ENCODE data around the gene MOK. TPM values are rescaled to one million over a fixed set of nuclear protein-coding genes. Genes with fewer than 3 reads are reported as not detected.

MOK gene
- total RNA-seq, 2 experiments from 2014 or later = 6.2 to 6.6 TPM

- Mint-ChIP-seq H3K4me3 (no peak overlapping the region), H3K27ac (no peak overlapping the region), H3K9me3 (no peaks in the 10 kb centered on the region), H3K36me3 (ENCODE audit: low read depth) (no peaks in the 10 kb centered on the region), H3K4me1 (ENCODE audit: low read depth) (no peaks in the 10 kb centered on the region), H3K27me3 (no peaks in the 10 kb centered on the region)
- TF ChIP-seq CTCF (IDR thresholded peaks at IDR 0.05) = no peak
- DNase-seq (no peak), ATAC-seq (no peak)
- POLR2A ChIA-PET = no interaction called here
- intact Hi-C loops (cut with micrococcal nuclease) = no loop called here
- CTCF ChIA-PET = interaction anchor here (0.6 to 1.4 kb wide), 2 partner anchors 13 to 35 kb away, joined by 4 to 5 read pairs; no protein-coding TSS in a partner anchor
Observed at GRCh38 chr14:102279282-102279681, 25.7 kb downstream of the MOK start.

GRCh38 chr14:102278631-102278935, 26.4 kb downstream of the MOK start:
- H3K27ac Mint-ChIP-seq = no peak overlapping the region
- H3K9me3 Mint-ChIP-seq = no peaks in the 10 kb centered on the region
- intact Hi-C loops (cut with micrococcal nuclease) = no loop called here
- H3K27me3 Mint-ChIP-seq = no peaks in the 10 kb centered on the region
- ATAC-seq (no peak), DNase-seq (no peak)
- CTCF ChIA-PET = interaction anchor here (1.4 kb wide), 1 partner anchor 36 kb away, joined by 4 read pairs; no protein-coding TSS in a partner anchor
- H3K36me3 Mint-ChIP-seq (ENCODE audit: low read depth) = no peaks in the 10 kb centered on the region
- POLR2A ChIA-PET = no interaction called here
- H3K4me3 Mint-ChIP-seq = no peak overlapping the region
- TF ChIP-seq CTCF (IDR thresholded peaks at IDR 0.05) = no peak
- H3K4me1 Mint-ChIP-seq (ENCODE audit: low read depth) = no peaks in the 10 kb centered on the region

- H3K27ac Mint-ChIP-seq = no peak overlapping the region
- no peaks in the 10 kb centered on the region for H3K27me3 Mint-ChIP-seq
- intact Hi-C loops (cut with micrococcal nuclease) = no loop called here
- CTCF ChIA-PET = interaction anchor here (1.4 kb wide), 1 partner anchor 36 kb away, joined by 4 read pairs; no protein-coding TSS in a partner anchor
- ATAC-seq = no peak
- no peaks in the 10 kb centered on the region for H3K36me3 Mint-ChIP-seq (ENCODE audit: low read depth)
- H3K4me1 Mint-ChIP-seq (ENCODE audit: low read depth) = no peaks in the 10 kb centered on the region
- no peak for DNase-seq
- POLR2A ChIA-PET = no interaction called here
- no peak overlapping the region for H3K4me3 Mint-ChIP-seq
- TF ChIP-seq CTCF (IDR thresholded peaks at IDR 0.05) = no peak
- H3K9me3 Mint-ChIP-seq = no peaks in the 10 kb centered on the region
Observed at GRCh38 chr14:102277874-102278630, 26.9 kb downstream of the MOK start.

- DNase-seq (no peak), ATAC-seq (no peak)
- H3K27me3 Mint-ChIP-seq = no peaks in the 10 kb centered on the region
- ChIA-PET CTCF (interaction anchor here (1.0 kb wide), 1 partner anchor 33 kb away, joined by 3 read pairs; no protein-coding TSS in a partner anchor), POLR2A (no interaction called here)
- H3K36me3 Mint-ChIP-seq (ENCODE audit: low read depth) = no peaks in the 10 kb centered on the region
- intact Hi-C loops (cut with micrococcal nuclease) = no loop called here
- no peak for TF ChIP-seq CTCF (IDR thresholded peaks at IDR 0.05)
- no peak overlapping the region for H3K27ac Mint-ChIP-seq
- H3K4me1 Mint-ChIP-seq (ENCODE audit: low read depth) = no peaks in the 10 kb centered on the region
- H3K4me3 Mint-ChIP-seq = no peak overlapping the region
- H3K9me3 Mint-ChIP-seq = no peaks in the 10 kb centered on the region
Observed at GRCh38 chr14:102275866-102276265, 29.1 kb downstream of the MOK start.

GRCh38 chr14:102272392-102272791, 32.6 kb downstream of the MOK start:
- Mint-ChIP-seq H3K27ac (no peak overlapping the region), H3K27me3 (no peaks in the 10 kb centered on the region), H3K36me3 (ENCODE audit: low read depth) (no peaks in the 10 kb centered on the region), H3K4me3 (no peak overlapping the region), H3K9me3 (no peaks in the 10 kb centered on the region), H3K4me1 (ENCODE audit: low read depth) (no peaks in the 10 kb centered on the region)
- intact Hi-C loops (cut with micrococcal nuclease) = no loop called here
- ChIA-PET CTCF (interaction anchor here (1.4 kb wide), 1 partner anchor 42 kb away, joined by 3 read pairs; no protein-coding TSS in a partner anchor), POLR2A (interaction anchor here (1.0 kb wide), 1 partner anchor 54 kb away, joined by 3 read pairs; no protein-coding TSS in a partner anchor)
- no peak for TF ChIP-seq CTCF (IDR thresholded peaks at IDR 0.05)
- no peak for ATAC-seq
- no peak for DNase-seq
